Stimulated activated memory B cell treated with anti-CD40 and anti-IgM and Interleukin-4, amounts not matched to agents 10 μg/mL and 1 μg/mL and 100 μg/mL, for 72 hours (primary cell): ENCODE data around the gene CD300LB.
"Not testable (repeated sequence)": the region's sequence is repeated elsewhere in the genome, so short reads cannot be mapped to it uniquely, and the experiment has no call there.

Experiments
- ATAC-seq: fragments of 150-1000 bp; cut with Tn5 transposase; 2 replicates; pipeline ENCODE4 v1.10.0; 2021
- H3K27ac Mint-ChIP-seq: one replicate; pipeline ENCODE4 v1.8.0; 2022; ENCODE audit warnings: mild to moderate bottlenecking, mixed read lengths
- H3K27me3 Mint-ChIP-seq: one replicate; pipeline ENCODE4 v1.8.0; 2022; ENCODE audit warnings: mixed read lengths
- H3K36me3 Mint-ChIP-seq: one replicate; pipeline ENCODE4 v1.8.0; 2022; ENCODE audit warnings: mixed read lengths
- H3K4me1 Mint-ChIP-seq: one replicate; pipeline ENCODE4 v1.8.0; 2022; ENCODE audit warnings: mixed read lengths
- H3K4me3 Mint-ChIP-seq: one replicate; pipeline ENCODE4 v1.8.0; 2022; ENCODE audit warnings: mild to moderate bottlenecking, moderate library complexity, mixed read lengths
- H3K9me3 Mint-ChIP-seq: one replicate; pipeline ENCODE4 v1.8.0; 2022; ENCODE audit warnings: mixed read lengths

The CD300LB gene

DNA sequence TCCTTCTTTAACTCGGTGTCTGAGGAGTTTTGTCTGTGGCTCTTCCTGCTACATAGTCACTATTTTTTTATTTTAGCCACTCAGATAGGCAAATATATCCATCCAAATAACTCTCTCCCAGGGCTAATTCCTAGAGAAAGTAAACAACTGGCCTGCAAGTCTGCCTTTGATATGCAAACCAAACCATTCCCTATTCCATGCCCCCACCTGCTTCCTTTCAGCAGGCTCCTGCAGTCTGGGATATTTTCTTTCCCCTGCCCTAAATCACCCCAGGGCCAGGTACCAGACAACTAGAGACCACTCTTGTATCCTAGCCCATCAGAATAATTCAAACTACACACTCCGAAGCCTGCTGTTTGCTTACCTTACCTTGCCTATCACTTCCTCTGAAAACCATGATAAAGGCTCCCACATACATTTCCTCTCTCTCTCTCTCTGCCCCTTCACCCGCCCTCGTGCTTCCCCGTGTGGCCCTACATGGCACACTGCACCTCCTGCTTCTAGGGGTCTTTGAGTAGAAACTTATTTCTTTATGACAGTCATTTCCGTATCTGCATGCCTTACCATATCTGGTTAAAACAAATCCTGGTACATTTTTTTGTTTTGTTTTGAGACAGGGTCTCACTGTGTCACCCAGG lies 27.7 kb upstream of the CD300LB start:
- peaks cover 35% of the 10 kb centered on the region for H3K4me1 Mint-ChIP-seq
- no peak overlapping the region for H3K4me3 Mint-ChIP-seq
- H3K27ac Mint-ChIP-seq, result peak overlapping the region; percentile 46
- peaks cover 18% of the 10 kb centered on the region for H3K9me3 Mint-ChIP-seq
- ATAC-seq, result no peak
- no peaks in the 10 kb centered on the region for H3K36me3 Mint-ChIP-seq
- H3K27me3 Mint-ChIP-seq, result peaks cover 27% of the 10 kb centered on the region

DNA sequence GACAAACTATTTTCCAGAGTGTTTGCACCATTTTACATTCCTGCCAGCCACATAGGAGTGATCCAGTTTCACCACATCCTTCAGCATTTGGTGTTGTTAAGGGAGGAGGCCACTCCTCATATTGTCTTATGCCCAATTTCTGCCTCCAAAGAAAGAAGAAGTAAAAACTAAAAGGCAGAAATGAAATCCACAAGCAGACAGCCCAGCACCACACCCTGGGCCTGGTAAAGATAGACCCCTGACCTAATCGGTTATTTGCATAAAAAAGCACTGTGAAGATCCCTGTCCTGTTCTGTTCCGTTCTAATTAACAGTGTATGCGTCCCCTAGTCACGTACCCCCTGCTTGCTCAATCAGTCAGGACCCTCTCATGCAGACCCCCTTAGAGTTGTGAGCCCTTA lies 27.1 kb upstream of the CD300LB start:
- not testable (repeated sequence) for ATAC-seq

DNA sequence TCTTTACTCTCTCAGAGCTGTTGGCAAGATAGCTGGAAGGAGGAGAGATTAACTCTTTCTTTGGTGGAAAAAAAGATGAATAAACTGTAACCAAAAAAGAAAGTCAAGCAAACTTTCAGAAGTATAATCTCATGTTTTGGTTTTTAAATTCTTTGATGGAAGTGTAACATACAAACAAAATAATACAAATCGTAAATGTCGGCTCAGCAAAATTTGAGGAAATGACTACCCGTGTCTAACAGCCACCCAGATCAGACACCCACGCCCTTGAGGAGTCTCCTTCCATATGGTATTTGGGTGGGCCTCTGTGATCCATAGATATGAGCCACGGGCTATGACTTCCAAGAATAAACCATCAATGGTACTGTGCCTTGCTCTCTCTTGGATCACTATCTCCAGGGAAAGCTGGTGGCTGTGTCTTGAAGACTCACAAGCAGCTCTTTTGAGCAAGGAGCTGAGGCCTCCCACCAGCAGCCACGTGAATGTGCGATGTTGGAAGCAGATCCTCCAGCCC lies 24.2 kb upstream of the CD300LB start:
- Mint-ChIP-seq H3K36me3 (no peaks in the 10 kb centered on the region), H3K27me3 (peaks cover 14% of the 10 kb centered on the region), H3K9me3 (peaks cover 14% of the 10 kb centered on the region), H3K27ac (no peak overlapping the region), H3K4me1 (peaks cover 21% of the 10 kb centered on the region), H3K4me3 (no peak overlapping the region)
- no peak for ATAC-seq

More for the DNA sequence above, 27.1 kb upstream of the CD300LB start:
- Mint-ChIP-seq H3K27ac (peak overlapping the region; percentile 46), H3K4me1 (peaks cover 35% of the 10 kb centered on the region), H3K9me3 (peaks cover 16% of the 10 kb centered on the region), H3K27me3 (peaks cover 21% of the 10 kb centered on the region)
- H3K4me3 Mint-ChIP-seq, H3K36me3 Mint-ChIP-seq: not testable (repeated sequence)

DNA sequence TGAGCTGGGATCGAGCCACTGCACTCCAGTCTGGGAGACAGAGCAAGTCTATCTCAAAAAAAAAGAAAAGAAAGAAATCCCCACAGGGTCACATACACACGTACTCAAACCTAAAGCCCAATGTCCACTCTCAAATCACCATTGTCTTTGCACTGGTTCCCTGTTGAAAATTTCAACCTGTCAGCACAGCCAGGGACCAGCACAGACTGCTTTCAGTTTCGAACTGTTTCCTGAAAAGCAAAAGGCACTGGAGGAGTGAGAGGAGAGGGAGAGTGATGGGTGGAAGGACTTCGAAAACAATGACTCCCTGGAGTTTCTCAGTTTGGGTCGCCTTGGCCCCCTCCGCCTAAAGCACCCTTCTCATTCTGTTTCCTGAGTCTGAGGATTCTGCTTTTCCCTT lies 23.6 kb upstream of the CD300LB start:
- no peaks in the 10 kb centered on the region for H3K36me3 Mint-ChIP-seq
- peaks cover 21% of the 10 kb centered on the region for H3K4me1 Mint-ChIP-seq
- no peak for ATAC-seq
- H3K9me3 Mint-ChIP-seq, result peaks cover 14% of the 10 kb centered on the region
- H3K27ac Mint-ChIP-seq, result no peak overlapping the region
- no peak overlapping the region for H3K4me3 Mint-ChIP-seq
- peaks cover 20% of the 10 kb centered on the region for H3K27me3 Mint-ChIP-seq

DNA sequence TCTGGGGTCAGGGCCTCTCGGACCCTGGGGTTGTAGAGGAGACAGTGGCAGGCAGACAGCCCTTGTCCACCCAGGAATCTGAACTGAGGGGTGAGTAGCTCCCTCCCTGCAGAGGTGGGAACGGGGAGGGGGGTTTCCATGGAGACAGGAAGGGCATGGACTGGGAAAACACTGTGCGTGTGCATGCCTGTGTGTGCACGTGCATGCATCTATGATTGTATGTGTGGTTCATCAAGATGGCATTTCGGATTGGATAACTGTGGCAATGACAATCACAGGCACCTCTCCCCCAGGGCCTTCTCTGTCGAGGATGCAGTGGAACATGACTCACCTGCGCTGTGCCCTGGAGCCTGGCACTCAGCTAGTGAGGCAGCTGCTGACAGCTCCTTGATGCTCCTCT lies 20.8 kb upstream of the CD300LB start:
- no peaks in the 10 kb centered on the region for H3K36me3 Mint-ChIP-seq
- no peak for ATAC-seq
- H3K27me3 Mint-ChIP-seq, result peaks cover 42% of the 10 kb centered on the region
- no peak overlapping the region for H3K27ac Mint-ChIP-seq
- H3K4me3 Mint-ChIP-seq, result no peak overlapping the region
- peaks cover 11% of the 10 kb centered on the region for H3K4me1 Mint-ChIP-seq
- peaks cover 4% of the 10 kb centered on the region for H3K9me3 Mint-ChIP-seq

DNA sequence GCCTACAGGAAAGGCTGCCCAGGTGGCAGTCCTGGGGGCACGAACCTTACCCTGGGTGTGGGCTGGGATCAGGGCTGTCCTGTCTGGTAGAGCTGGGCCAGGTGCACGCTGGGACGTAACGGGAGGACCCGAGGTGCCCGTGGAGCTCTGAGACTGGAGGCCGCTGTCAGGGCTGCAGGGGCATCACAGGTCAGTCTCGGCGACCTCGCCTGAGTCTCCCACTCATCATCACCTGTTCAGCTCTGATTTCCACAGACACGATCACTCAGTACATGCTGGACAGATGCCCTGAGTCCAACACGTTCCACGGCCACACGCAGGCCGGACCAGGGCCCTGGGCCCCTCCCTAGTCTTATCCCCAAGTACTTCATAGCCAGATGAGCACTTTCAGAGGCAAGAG lies 19.3 kb upstream of the CD300LB start:
- H3K4me3 Mint-ChIP-seq, result no peak overlapping the region

DNA sequence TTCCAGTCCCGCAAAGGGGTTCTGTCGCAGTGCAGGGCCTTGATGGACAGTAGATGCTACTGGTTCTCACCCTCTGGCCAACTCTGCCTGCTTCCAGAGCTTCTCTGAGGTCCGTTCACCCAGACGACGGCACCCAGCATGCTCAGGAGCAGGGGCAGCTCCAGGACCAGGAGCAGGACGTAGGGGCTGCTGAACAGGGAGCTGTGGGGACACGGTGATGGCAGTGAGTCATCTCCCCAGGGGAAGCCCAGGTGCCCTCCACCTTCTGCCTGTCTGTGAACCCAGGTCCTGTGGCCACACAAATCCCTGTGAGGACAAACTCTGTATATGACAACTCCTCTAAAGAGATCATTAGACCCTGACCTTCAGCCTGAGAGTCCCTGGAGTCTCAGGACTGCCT lies 18.1 kb upstream of the CD300LB start:
- ATAC-seq, result no peak
- no peak overlapping the region for H3K27ac Mint-ChIP-seq
- peaks cover 42% of the 10 kb centered on the region for H3K27me3 Mint-ChIP-seq
- H3K9me3 Mint-ChIP-seq, result no peaks in the 10 kb centered on the region
- H3K4me3 Mint-ChIP-seq, result no peak overlapping the region
- H3K36me3 Mint-ChIP-seq, result no peaks in the 10 kb centered on the region
- H3K4me1 Mint-ChIP-seq, result peaks cover 11% of the 10 kb centered on the region

More for the DNA sequence above, 19.3 kb upstream of the CD300LB start:
- Mint-ChIP-seq H3K27me3 (peaks cover 42% of the 10 kb centered on the region), H3K36me3 (no peaks in the 10 kb centered on the region), H3K4me1 (peaks cover 11% of the 10 kb centered on the region), H3K9me3 (no peaks in the 10 kb centered on the region), H3K27ac (no peak overlapping the region)
- ATAC-seq, result no peak

DNA sequence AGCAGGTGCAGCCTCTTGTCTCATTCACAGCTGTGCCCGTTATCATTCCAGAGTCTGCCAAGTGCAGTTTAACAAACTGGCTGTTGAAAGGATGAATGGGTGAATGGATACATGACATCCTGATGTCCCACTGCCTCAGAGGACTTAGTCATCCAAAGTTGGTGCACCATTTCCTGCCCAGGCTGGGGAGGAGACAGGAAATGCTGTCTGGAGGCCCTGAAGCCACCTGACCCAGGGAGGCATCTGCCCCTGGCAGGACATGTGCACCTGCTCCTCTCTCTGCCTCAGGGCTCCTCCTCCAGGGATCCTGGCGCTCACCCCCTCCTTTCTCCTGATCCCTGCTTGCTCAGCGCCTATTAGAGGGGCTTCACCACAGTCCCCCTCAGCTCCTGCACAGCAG lies 16.5 kb upstream of the CD300LB start:
- Mint-ChIP-seq H3K9me3 (no peaks in the 10 kb centered on the region), H3K4me3 (no peak overlapping the region), H3K4me1 (peaks cover 11% of the 10 kb centered on the region), H3K36me3 (no peaks in the 10 kb centered on the region), H3K27ac (no peak overlapping the region), H3K27me3 (peaks cover 42% of the 10 kb centered on the region)
- ATAC-seq, result no peak

DNA sequence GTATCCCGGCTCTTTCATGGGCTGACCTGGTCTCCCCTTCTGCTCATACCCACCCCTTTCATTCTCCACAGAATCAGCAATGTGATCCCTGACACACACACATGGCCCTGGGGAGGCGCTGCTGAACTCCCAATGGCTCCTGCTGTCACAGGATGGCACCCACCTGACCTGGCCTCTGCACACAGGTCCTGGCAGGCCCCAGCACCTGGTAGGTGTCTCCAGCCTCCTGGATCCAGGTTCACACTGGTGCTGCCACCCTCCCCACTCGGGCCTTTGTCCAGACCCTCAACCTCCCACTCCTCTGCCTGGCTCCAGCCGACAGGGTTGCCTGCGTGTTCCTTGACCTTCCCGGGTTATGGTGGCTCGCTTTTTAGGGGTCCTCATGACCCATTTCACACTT lies 16.0 kb upstream of the CD300LB start:
- Mint-ChIP-seq H3K27ac (no peak overlapping the region), H3K9me3 (no peaks in the 10 kb centered on the region), H3K4me3 (no peak overlapping the region), H3K36me3 (no peaks in the 10 kb centered on the region), H3K27me3 (peaks cover 42% of the 10 kb centered on the region), H3K4me1 (peaks cover 11% of the 10 kb centered on the region)
- ATAC-seq, result no peak

DNA sequence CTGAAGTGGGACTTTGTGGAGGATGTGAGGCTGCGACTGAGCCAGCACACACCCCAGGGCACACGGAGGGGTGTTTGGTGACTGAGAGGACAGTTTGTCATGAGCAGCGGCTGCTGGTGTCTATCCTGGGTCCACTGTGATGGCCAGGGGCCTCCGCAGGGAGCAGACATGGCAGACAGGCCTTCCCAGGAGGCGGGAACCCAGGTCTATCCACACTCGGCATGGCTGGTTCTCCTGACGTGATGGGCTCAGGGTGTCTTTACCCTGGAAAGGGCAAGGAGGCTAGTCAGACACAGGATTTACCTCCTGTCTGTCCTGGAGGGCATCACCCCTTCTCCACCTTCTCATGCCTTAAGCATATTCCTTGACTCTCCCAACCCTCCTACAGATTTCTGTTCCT lies 15.3 kb upstream of the CD300LB start:
- Mint-ChIP-seq H3K4me1 (peaks cover 11% of the 10 kb centered on the region), H3K27me3 (peaks cover 39% of the 10 kb centered on the region), H3K27ac (peak overlapping the region; percentile 11), H3K36me3 (no peaks in the 10 kb centered on the region), H3K9me3 (no peaks in the 10 kb centered on the region), H3K4me3 (no peak overlapping the region)
- ATAC-seq, result no peak

DNA sequence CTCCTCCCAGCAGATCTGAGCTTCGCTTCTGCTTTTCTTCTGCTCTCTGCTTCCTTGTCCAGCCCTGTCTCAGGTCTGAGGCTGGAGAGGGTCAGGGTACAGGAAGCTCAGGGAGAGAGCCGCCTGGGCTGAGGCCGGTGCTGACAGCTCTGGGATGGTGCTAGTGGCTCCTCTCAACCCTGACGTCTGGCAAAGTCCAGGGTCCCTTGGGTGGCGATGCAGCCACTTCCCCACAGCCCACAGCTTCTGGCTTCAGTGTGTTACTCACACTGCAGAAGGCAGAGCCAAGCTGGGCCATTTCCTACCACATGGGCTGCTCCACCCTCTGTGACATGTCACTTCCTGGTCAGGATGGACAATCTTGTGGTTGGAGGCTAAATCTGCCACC lies 14.6 kb upstream of the CD300LB start, which contains the start of gene CD300C:
Gene CD300C, minus strand, starts transcription at position 273 of the 388 bp plus-strand sequence. CDS start 333 bp downstream, outside the sequence.
- Mint-ChIP-seq H3K27me3 (peaks cover 31% of the 10 kb centered on the region), H3K36me3 (no peaks in the 10 kb centered on the region), H3K27ac (peak within 1 kb of the TSS; percentile 11), H3K4me1 (peaks cover 11% of the 10 kb centered on the region), H3K9me3 (no peaks in the 10 kb centered on the region), H3K4me3 (no peak within 1 kb of the TSS)
- ATAC-seq, result peak; percentile 66

DNA sequence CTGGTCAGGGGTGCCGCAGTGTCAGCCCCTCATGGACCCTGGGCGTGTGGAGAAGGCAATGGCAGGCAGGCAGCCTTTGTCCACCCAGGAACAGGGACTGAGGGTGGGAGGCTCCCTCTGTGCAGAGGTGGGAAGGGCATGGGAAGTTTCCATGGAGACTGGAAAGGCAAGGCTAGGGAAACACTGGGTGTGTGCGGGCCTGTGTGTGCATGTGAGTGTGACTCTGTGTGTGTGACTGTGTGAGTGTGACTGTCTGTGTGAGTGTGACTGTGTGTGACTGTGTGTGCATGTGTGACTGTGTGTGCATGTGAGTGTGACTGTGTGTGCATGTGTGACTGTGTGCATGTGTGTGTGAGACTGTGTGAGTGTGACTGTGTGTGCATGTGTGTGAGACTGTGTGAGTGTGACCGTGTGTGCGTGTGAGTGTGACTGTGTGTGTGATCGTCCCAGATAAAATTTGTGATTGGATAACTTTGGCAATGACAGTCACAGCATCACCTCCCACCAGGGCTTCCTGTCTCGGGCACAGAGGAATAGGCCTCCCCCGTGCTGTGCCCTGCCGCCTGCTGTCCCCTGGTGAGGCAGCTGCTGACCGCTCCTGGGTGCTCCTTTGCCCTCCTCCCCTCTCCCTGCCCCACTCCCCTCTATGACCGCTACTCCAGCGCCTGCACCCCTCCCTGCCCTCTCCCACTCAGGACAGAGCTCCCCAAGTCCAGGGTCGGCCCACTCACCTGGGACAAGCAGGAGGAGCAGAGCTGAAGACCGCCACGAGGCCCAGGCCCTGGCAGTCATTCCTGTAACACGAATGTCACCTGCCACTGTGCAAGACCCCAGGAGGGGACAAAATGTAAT lies 13.9 kb upstream of the CD300LB start:
- Mint-ChIP-seq H3K27ac (peak overlapping the region; percentile 11), H3K4me3 (no peak overlapping the region), H3K27me3 (peaks cover 25% of the 10 kb centered on the region), H3K4me1 (peaks cover 11% of the 10 kb centered on the region), H3K9me3 (no peaks in the 10 kb centered on the region), H3K36me3 (no peaks in the 10 kb centered on the region)
- peak; percentile 3 for ATAC-seq

DNA sequence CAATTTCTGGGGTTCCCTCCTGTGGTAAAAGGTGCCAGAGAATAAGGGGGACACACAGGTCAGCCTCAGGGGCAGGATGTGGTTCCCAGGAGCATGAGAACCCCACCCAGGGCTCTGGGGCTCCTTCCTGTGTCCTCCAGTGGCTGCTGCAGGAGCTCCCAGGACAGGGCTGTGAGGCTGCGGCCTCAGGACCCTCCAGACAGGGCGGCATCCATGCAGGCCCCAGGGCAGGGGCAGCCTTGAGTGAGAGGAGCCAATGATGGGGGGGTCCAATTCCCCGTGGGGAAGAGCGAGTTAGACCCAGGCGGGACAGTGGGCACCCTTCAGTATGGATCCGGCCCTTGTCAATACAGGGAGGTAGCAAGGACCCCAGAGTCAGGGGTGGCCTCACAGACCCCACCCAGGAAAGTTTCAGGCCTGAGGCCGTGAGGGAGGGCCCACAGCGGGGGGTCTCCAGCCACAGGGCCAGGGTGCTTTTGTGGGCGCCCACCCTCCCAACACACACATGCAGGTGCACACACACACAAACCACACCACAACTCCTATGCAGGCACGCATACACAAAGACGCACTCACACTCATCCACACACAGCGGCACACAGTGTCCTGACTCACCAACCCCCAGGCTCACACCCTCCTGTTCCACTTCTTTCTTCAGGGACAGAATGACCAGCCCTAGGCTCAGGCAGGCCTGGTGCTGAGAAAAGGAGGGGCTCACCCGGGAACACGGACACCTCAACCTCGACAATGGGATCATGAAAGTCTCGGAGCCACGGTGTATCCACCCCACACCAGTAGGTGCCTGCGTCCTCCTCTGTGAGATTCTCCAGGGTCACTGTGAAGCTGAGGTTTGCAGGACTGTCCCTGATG lies 12.9 kb upstream of the CD300LB start:
- Mint-ChIP-seq H3K9me3 (no peaks in the 10 kb centered on the region), H3K4me3 (no peak overlapping the region), H3K36me3 (no peaks in the 10 kb centered on the region), H3K27me3 (peaks cover 22% of the 10 kb centered on the region), H3K27ac (no peak overlapping the region), H3K4me1 (peaks cover 11% of the 10 kb centered on the region)
- ATAC-seq, result no peak

DNA sequence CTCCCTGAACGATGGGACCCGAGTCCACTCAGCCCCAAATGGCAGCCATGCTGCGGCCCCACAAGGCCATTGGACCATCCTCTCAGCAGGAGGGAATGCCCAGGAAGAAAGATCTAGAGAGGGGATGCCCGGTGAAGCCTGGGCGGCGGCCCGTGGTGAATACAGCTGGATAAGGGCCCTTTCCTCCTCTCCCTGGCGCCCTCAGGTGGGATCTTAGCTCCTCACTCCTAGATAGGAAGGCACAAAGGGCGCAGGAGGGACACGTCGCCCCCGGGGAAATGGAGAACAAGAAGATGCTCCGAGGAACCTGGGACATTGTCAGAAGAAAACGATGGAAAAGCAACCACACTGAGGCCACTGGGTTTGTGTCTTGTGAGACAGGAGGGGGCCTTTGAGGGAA lies 12.1 kb upstream of the CD300LB start:
- no peak overlapping the region for H3K27ac Mint-ChIP-seq
- no peak for ATAC-seq
- H3K9me3 Mint-ChIP-seq, result no peaks in the 10 kb centered on the region
- H3K27me3 Mint-ChIP-seq, result peaks cover 19% of the 10 kb centered on the region
- H3K36me3 Mint-ChIP-seq, result no peaks in the 10 kb centered on the region
- peaks cover 11% of the 10 kb centered on the region for H3K4me1 Mint-ChIP-seq
- no peak overlapping the region for H3K4me3 Mint-ChIP-seq
